Fibroblast of lung (primary cell): ENCODE results near the gene PIGX. TPM values are rescaled to one million over a fixed set of nuclear protein-coding genes. Genes with fewer than 3 reads are reported as not detected.

ENCODE experiments used
- DNase-seq, 2 donors: peaks; one replicate each; pipeline versions ENCODE4 v3.0.0 to v3.0.0-alpha.2; 2010; ENCODE audit warnings: low read depth in 2 of 2
- H2AFZ ChIP-seq: 2 replicates; pipeline ENCODE4 v1.5.1; 2012; ENCODE audit warnings: low read length, control low read depth, inconsistent platforms
- H3K27ac ChIP-seq: 2 replicates; pipeline ENCODE4 v1.5.1; 2011; ENCODE audit warnings: low read length, control low read depth; ENCODE audit not compliant: insufficient read depth
- H3K27me3 ChIP-seq: 2 replicates; pipeline ENCODE4 v1.5.1; 2011; ENCODE audit warnings: mild to moderate bottlenecking, low read length; ENCODE audit not compliant: control insufficient read depth, insufficient read depth
- H3K36me3 ChIP-seq: 2 replicates; pipeline ENCODE4 v1.5.1; 2011; ENCODE audit warnings: low read length; ENCODE audit not compliant: control insufficient read depth, insufficient read depth
- H3K4me1 ChIP-seq: 2 replicates; pipeline ENCODE4 v1.5.1; 2011; ENCODE audit warnings: low read length; ENCODE audit not compliant: control insufficient read depth, insufficient read depth; ENCODE audit errors: extremely low read depth
- H3K4me2 ChIP-seq: 2 replicates; pipeline ENCODE4 v1.5.1; 2011; ENCODE audit warnings: low read length, control low read depth; ENCODE audit not compliant: insufficient read depth; ENCODE audit errors: extremely low read depth
- H3K4me3 ChIP-seq, 4 experiments: fragments of 200-600 bp in 1 of 4; sonication (generic) in 1 of 4; replicated peaks in 1 of 4; 2 replicates each; pipeline ENCODE4 v1.5.1; 2011 to 2016; ENCODE audit warnings: low read length in 4 of 4, low read depth in 3 of 4, mild to moderate bottlenecking in 3 of 4, control low read depth in 2 of 4, inconsistent platforms in 1 of 4, mixed read lengths in 1 of 4; ENCODE audit not compliant: insufficient read depth in 1 of 4; ENCODE audit errors: control extremely low read depth in 1 of 4
- H3K79me2 ChIP-seq: 2 replicates; pipeline ENCODE4 v1.5.1; 2012; ENCODE audit warnings: mild to moderate bottlenecking, low read length, inconsistent platforms; ENCODE audit not compliant: control insufficient read depth, insufficient read depth
- H3K9ac ChIP-seq: 2 replicates; pipeline ENCODE4 v1.5.1; 2011; ENCODE audit warnings: mild to moderate bottlenecking, low read length, control low read depth; ENCODE audit not compliant: insufficient read depth
- H3K9me3 ChIP-seq: 2 replicates; pipeline ENCODE4 v1.5.1; 2012; ENCODE audit warnings: low read depth, low read length; ENCODE audit not compliant: control insufficient read depth, insufficient read depth
- H4K20me1 ChIP-seq: 2 replicates; pipeline ENCODE4 v1.5.1; 2011; ENCODE audit warnings: low read length; ENCODE audit not compliant: control insufficient read depth, insufficient read depth; ENCODE audit errors: extremely low read depth
- EZH2 ChIP-seq: IDR thresholded peaks from 2 replicates; pipeline ENCODE4 v1.5.1; 2012; ENCODE audit warnings: low read length, control low read depth, mild to moderate bottlenecking; ENCODE audit errors: missing control alignments
- polyA plus RNA-seq, 2 donors: library from polyadenylated mRNA; depleted of rRNA in 1 of 2; stranded (reverse) in 1 of 2; unstranded in 1 of 2; fragments of >200 nt; gene quantifications; 2 replicates each; pipeline ENCODE4 v1.2.1, GENCODE V29; 2011 to 2012; ENCODE audit warnings: missing spikeins in 1 of 2
- total RNA-seq: library from RNA; depleted of rRNA; stranded (reverse); fragments of >200 nt; gene quantifications from 2 replicates; pipeline ENCODE4 v1.2.1, GENCODE V29; 2014
- TF ChIP-seq, protein P1 (sequence below), 2 donors: IDR thresholded peaks in 1 of 2; conservative IDR thresholded peaks in 1 of 2; 1 replicate in 1 of 2; 2 replicates in 1 of 2; pipeline ENCODE4 v1.5.1; 2011 to 2012; ENCODE audit warnings: low read length in 2 of 2, control low read depth in 1 of 2, inconsistent platforms in 1 of 2, low read depth in 1 of 2, mild to moderate bottlenecking in 1 of 2

Gene PIGX
- total and polyA plus RNA-seq, 2 donors (not counting 1 experiment from before 2014, with no cell fraction given), result 10.7 to 17.0 TPM

DNA sequence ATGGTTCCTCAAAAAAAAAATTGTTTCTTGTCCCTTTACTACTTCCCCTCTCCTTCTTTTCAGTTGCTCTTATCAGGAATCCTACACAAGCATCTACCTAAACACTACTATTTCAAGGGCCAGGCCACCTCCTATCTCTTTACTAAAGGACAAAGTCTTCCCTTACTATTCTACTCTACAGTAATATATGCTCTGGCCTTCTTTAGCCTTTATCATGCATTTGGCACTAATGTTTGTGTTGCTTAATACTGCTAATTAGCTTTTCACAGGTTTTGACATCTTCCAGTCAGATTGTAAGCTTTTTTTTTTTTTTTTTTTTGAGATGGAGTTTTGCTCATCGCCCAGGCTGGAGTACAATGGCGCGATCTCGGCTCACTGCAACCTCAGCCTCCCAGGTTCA, 5.4 kb upstream of the PIGX start:
- Histone ChIP-seq H2AFZ (no peak overlapping the region), H3K27ac (no peak overlapping the region), H3K4me1 (no peaks in the 10 kb centered on the region), H3K4me2 (no peak overlapping the region), H3K36me3 (no peaks in the 10 kb centered on the region), H3K79me2 (no peaks in the 10 kb centered on the region), H4K20me1 (no peaks in the 10 kb centered on the region), H3K9ac (no peak overlapping the region), H3K9me3 (no peaks in the 10 kb centered on the region), H3K27me3 (no peaks in the 10 kb centered on the region), H3K4me3 (no peak overlapping the region)
- no peak for TF ChIP-seq EZH2
- TF ChIP-seq, protein P1, sequence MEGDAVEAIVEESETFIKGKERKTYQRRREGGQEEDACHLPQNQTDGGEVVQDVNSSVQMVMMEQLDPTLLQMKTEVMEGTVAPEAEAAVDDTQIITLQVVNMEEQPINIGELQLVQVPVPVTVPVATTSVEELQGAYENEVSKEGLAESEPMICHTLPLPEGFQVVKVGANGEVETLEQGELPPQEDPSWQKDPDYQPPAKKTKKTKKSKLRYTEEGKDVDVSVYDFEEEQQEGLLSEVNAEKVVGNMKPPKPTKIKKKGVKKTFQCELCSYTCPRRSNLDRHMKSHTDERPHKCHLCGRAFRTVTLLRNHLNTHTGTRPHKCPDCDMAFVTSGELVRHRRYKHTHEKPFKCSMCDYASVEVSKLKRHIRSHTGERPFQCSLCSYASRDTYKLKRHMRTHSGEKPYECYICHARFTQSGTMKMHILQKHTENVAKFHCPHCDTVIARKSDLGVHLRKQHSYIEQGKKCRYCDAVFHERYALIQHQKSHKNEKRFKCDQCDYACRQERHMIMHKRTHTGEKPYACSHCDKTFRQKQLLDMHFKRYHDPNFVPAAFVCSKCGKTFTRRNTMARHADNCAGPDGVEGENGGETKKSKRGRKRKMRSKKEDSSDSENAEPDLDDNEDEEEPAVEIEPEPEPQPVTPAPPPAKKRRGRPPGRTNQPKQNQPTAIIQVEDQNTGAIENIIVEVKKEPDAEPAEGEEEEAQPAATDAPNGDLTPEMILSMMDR (conservative IDR thresholded peaks at IDR 0.05 in 1 of 2, IDR thresholded peaks at IDR 0.05 in 1 of 2; ENCODE audit: low read depth in 1 of 2, low read length in 2 of 2), result no peak
- DNase-seq, result no peak

DNA sequence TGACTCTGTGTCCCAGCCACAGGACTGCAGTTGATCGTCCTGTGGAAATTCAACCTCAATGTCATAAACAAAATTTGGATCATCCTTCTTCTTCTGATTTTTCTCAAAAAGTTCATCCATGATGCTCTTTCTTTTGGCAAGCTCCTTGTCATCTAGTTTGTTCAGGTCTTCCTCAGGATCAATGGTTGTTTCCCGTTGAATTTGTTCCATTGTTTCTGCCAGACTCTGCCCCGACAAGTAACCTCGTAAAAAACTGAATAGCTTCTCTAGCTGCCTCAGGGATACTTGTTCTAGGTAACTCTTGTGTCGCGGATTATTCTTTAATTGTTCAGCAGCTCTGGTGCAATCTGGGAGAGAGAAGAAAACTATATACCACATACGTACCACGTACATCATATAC, 4.6 kb upstream of the PIGX start:
- TF ChIP-seq EZH2, result no peak
- TF ChIP-seq, protein P1 (conservative IDR thresholded peaks at IDR 0.05 in 1 of 2, IDR thresholded peaks at IDR 0.05 in 1 of 2; ENCODE audit: low read depth in 1 of 2, low read length in 2 of 2), result no peak
- no peak for DNase-seq
- no peaks in the 10 kb centered on the region for H3K27me3 ChIP-seq
- no peak overlapping the region for H3K9ac ChIP-seq
- no peak overlapping the region for H3K4me3 ChIP-seq
- no peak overlapping the region for H3K4me2 ChIP-seq
- no peaks in the 10 kb centered on the region for H3K79me2 ChIP-seq
- no peak overlapping the region for H2AFZ ChIP-seq
- no peaks in the 10 kb centered on the region for H3K36me3 ChIP-seq
- no peaks in the 10 kb centered on the region for H3K4me1 ChIP-seq
- H4K20me1 ChIP-seq, result no peaks in the 10 kb centered on the region
- H3K27ac ChIP-seq, result no peak overlapping the region
- no peaks in the 10 kb centered on the region for H3K9me3 ChIP-seq

DNA sequence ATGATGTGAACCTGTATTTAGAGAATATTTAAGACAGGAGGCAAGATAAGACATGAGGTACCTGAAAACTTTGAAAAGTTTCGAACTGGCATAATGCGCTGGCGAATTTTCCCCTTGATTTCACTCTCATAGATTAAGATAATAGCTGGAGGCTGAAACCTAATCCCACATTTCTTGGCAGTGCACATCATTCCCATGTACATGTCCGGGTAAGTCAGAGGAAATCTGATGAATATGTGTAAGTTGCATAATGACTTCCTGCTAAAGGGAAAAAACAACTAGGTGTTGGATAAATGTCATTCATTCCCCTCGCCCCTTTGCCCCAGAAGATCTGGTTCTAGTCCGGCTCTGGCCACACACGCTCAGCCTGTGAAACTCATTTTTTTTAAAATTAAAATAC, 3.7 kb upstream of the PIGX start:
- TF ChIP-seq, protein P1 (conservative IDR thresholded peaks at IDR 0.05 in 1 of 2, IDR thresholded peaks at IDR 0.05 in 1 of 2; ENCODE audit: low read depth in 1 of 2, low read length in 2 of 2), result no peak
- no peak for TF ChIP-seq EZH2
- Histone ChIP-seq H3K4me3 (no peak overlapping the region), H4K20me1 (no peaks in the 10 kb centered on the region)

More for the DNA sequence above, 3.7 kb upstream of the PIGX start:
- no peak overlapping the region for H2AFZ ChIP-seq
- no peaks in the 10 kb centered on the region for H3K79me2 ChIP-seq
- H3K27me3 ChIP-seq, result no peaks in the 10 kb centered on the region
- DNase-seq, result no peak
- no peak overlapping the region for H3K4me2 ChIP-seq
- H3K36me3 ChIP-seq, result no peaks in the 10 kb centered on the region
- H3K9me3 ChIP-seq, result no peaks in the 10 kb centered on the region
- H3K4me1 ChIP-seq, result no peaks in the 10 kb centered on the region
- H3K27ac ChIP-seq, result no peak overlapping the region
- H3K9ac ChIP-seq, result no peak overlapping the region
